ENCODE data around the gene KLHL17.

The KLHL17 gene

DNA sequence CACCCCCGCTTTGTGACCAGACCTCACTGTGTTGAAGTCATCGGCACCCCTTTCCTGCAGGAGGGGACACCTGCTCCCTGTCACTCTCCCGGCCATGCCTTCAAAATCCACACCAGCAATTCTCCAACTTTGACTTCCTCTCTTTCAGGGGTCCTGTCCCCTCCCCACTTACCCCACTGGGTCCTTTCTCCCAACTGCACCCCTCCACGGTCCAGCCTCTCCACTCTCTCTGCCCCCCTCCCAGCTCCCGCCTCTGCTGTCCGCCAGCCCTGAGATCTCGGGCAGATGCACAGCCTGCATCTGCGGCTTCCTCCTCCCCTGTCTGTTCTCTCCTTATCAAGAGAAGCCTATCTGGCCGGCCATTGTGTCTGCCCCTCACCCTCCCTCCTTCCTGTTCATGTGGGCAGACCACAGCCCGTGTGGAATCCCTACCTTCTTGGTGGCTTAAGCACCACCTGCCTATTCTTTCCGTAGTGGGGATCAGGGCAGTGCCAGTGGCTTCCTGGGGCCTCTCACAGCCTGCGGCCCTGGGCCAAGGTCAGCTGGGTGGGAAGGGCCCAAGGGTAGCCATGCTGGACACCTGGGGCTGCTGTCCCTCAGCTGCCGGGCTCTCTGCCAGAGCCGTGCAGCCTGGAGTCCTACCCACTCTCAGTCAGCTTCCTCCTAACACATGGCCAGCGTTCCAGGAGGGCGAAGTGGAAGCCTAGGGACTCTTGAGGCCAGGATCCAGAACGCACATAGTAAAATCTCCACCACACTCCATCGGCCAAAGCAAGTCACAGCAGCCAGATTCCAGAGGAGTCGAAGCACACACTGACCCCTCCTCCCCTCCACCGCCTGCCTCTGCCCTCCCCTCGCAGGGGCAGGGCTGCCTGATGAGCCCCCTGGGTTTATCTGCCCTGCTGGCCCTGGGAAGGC, 44.7 kb downstream of the KLHL17 start:
- Histone ChIP-seq H3K14ac (ENCODE audit: low read length) (peak overlapping the region; percentile 61), H3K79me1 (ENCODE audit: low read depth, low read length) (peaks cover 8% of the 10 kb centered on the region), H2BK5ac (ENCODE audit: low read length) (peak overlapping the region; percentile 19), H3K4me2 (ENCODE audit: insufficient read depth, low read length, poor library complexity, severe bottlenecking) (peak overlapping the region; percentile 26), H4K8ac (ENCODE audit: low read depth, low read length) (no peak overlapping the region), H2BK15ac (ENCODE audit: low read length) (peak overlapping the region; percentile 31), H2AK5ac (ENCODE audit: low read depth, low read length) (peak overlapping the region; percentile 13), H3K4me1 (ENCODE audit: control insufficient read depth in 2 of 2, insufficient read depth in 1 of 2, low read depth in 1 of 2, low read length in 2 of 2) (peaks cover 30 to 40% of the 10 kb centered on the region in 2 donors), H4K91ac (ENCODE audit: low read depth, low read length, poor library complexity) (no peak overlapping the region), H3K23ac (ENCODE audit: low read depth, low read length, poor library complexity) (peak overlapping the region; percentile 1), H3K27me3 (ENCODE audit: control insufficient read depth in 3 of 3, insufficient read depth in 3 of 3, low read depth in 1 of 3, low read length in 3 of 3) (peaks cover 0 to 3% (median 0%) of the 10 kb centered on the region in 3 experiments), H3K36me3 (replicated peaks in 1 of 2; ENCODE audit: control insufficient read depth in 2 of 2, insufficient read depth in 2 of 2, low read length in 2 of 2) (peaks cover 0 to 4% of the 10 kb centered on the region in 2 donors), H3K4ac (ENCODE audit: low read length) (no peak overlapping the region), H2BK12ac (ENCODE audit: low read length) (peak overlapping the region; percentile 5), H3K9me3 (replicated peaks in 1 of 2; ENCODE audit: control insufficient read depth in 2 of 2, insufficient read depth in 1 of 2, low read depth in 1 of 2, low read length in 2 of 2) (peaks cover 0 to 1% of the 10 kb centered on the region in 2 donors), H2BK120ac (ENCODE audit: low read depth, low read length) (no peak overlapping the region), H3K18ac (ENCODE audit: low read length) (peak overlapping the region; percentile 91), H2AFZ (ENCODE audit: low read length) (peak overlapping the region; percentile 68), H3K27ac (replicated peaks; ENCODE audit: low read length) (peak overlapping the region; percentile 73), H3K9ac (ENCODE audit: low read depth, low read length, poor library complexity) (peak overlapping the region; percentile 75), H3K4me3 (ENCODE audit: low read length in 2 of 2) (peak overlapping the region in 1 of 2 donors; percentile 38)
- no peak for DNase-seq (ENCODE audit: low spot score)
- no CpG with 5 or more reads among the region's 21 CpGs for WGBS, 2 donors (ENCODE audit: extremely low coverage in 2 of 2, insufficient read length in 2 of 2, insufficient replicate concordance in 1 of 2)

DNA sequence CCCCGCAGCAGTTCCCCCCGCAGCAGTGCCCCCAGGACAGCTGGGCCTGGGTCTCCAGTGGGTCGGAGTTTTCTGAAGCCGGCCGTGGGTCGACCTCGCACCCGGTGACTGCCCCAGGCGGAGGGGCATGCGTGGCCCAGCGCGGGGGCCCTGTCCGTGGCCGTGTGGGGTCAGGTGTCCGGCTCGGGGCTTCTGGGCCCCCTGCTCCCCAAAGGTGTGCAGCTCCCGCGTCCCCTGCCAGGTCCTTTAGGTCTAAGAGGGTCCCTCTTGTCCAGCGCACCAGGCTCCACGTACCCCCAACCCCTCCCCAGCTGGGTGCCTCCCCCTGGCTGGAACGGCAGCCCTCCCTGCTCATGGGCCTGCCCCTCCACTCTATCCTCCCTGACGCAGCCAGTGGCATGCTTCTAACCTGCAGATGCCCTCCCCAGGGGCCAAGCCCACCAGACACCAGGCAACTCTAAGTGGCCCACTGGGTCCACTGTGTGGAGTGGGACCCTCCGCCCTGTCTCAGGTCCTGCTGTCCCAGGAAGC, 45.5 kb downstream of the KLHL17 start:
- H3K9ac ChIP-seq (ENCODE audit: low read depth, low read length, poor library complexity), result peak overlapping the region; percentile 60
- H3K4me2 ChIP-seq (ENCODE audit: insufficient read depth, low read length, poor library complexity, severe bottlenecking), result peak overlapping the region; percentile 18
- no peak overlapping the region for H2AFZ ChIP-seq (ENCODE audit: low read length)
- peaks cover 30 to 39% of the 10 kb centered on the region in 2 donors for H3K4me1 ChIP-seq (ENCODE audit: control insufficient read depth in 2 of 2, insufficient read depth in 1 of 2, low read depth in 1 of 2, low read length in 2 of 2)
- no peak overlapping the region for H4K8ac ChIP-seq (ENCODE audit: low read depth, low read length)
- no peak overlapping the region for H2BK120ac ChIP-seq (ENCODE audit: low read depth, low read length)
- H4K91ac ChIP-seq (ENCODE audit: low read depth, low read length, poor library complexity), result no peak overlapping the region
- peaks cover 8% of the 10 kb centered on the region for H3K79me1 ChIP-seq (ENCODE audit: low read depth, low read length)
- H3K4ac ChIP-seq (ENCODE audit: low read length), result no peak overlapping the region
- peak overlapping the region; percentile 60 for H3K23ac ChIP-seq (ENCODE audit: low read depth, low read length, poor library complexity)
- peak overlapping the region; percentile 49 for H2BK15ac ChIP-seq (ENCODE audit: low read length)
- H2BK12ac ChIP-seq (ENCODE audit: low read length), result peak overlapping the region; percentile 58
- H3K27me3 ChIP-seq (ENCODE audit: control insufficient read depth in 3 of 3, insufficient read depth in 3 of 3, low read depth in 1 of 3, low read length in 3 of 3), result peaks cover 0 to 3% (median 0%) of the 10 kb centered on the region in 3 experiments
- no peak overlapping the region for H3K4me3 ChIP-seq (ENCODE audit: low read length in 2 of 2)
- peak overlapping the region; percentile 2 for H2BK5ac ChIP-seq (ENCODE audit: low read length)
- no peak for DNase-seq (ENCODE audit: low spot score)
- H3K27ac ChIP-seq (replicated peaks; ENCODE audit: low read length), result peak overlapping the region; percentile 73
- peak overlapping the region; percentile 29 for H3K18ac ChIP-seq (ENCODE audit: low read length)
- H3K36me3 ChIP-seq (replicated peaks in 1 of 2; ENCODE audit: control insufficient read depth in 2 of 2, insufficient read depth in 2 of 2, low read length in 2 of 2), result peaks cover 0 to 4% of the 10 kb centered on the region in 2 donors
- H3K9me3 ChIP-seq (replicated peaks in 1 of 2; ENCODE audit: control insufficient read depth in 2 of 2, insufficient read depth in 1 of 2, low read depth in 1 of 2, low read length in 2 of 2), result peaks cover 0 to 1% of the 10 kb centered on the region in 2 donors
- peak overlapping the region; percentile 13 for H2AK5ac ChIP-seq (ENCODE audit: low read depth, low read length)
- WGBS, 2 donors (ENCODE audit: extremely low coverage in 2 of 2, insufficient read length in 2 of 2, insufficient replicate concordance in 1 of 2), result no CpG with 5 or more reads among the region's 23 CpGs
- no peak overlapping the region for H3K14ac ChIP-seq (ENCODE audit: low read length)

DNA sequence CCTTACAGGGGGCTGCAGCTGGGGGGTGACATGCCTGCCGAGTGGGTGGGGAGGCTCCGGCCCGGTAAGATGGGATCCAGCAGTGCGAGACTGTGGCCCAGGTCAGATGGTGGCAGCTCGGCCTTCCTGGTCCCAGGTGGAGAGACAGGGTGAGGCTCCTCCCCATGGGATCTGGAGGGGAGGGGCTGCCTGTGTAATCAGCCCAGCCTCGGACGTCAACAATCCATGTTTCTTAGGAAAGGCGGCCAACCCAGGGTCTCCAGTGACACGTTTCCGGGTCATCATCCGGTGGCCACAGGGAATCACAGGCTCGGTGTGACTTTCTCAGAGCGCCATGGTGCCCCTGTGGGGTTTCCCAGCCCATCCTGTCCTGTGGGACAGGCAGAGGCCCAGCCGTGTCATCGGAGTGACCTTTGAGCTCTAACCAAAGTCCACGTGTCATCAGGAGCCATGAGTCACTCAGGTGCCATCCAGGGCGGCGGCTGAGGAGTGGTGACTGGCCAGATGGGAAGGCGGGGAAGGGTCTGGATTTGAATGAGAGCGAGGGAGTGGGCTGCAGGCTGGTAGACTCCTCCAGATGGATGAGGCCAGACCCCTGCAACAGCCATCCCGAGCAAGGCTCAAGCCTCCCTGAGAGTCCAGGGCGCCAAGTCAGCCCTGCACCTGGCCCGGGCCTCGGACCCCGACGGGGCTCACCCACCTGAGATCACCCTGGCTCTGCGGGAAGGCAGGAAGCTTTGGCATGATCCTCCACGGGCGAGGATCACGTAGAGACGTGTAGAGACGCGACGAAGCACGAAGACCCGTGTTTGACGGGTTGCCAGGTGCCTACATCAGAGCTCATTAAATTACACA, 46.1 kb downstream of the KLHL17 start:
- Histone ChIP-seq H2BK15ac (ENCODE audit: low read length) (peak overlapping the region; percentile 40), H3K4me3 (ENCODE audit: low read length in 2 of 2) (no peak overlapping the region), H4K91ac (ENCODE audit: low read depth, low read length, poor library complexity) (no peak overlapping the region), H2AK5ac (ENCODE audit: low read depth, low read length) (peak overlapping the region; percentile 13), H3K9ac (ENCODE audit: low read depth, low read length, poor library complexity) (no peak overlapping the region), H3K23ac (ENCODE audit: low read depth, low read length, poor library complexity) (peak overlapping the region; percentile 59), H3K4me1 (ENCODE audit: control insufficient read depth in 2 of 2, insufficient read depth in 1 of 2, low read depth in 1 of 2, low read length in 2 of 2) (peaks cover 30 to 37% of the 10 kb centered on the region in 2 donors), H3K18ac (ENCODE audit: low read length) (peak overlapping the region; percentile 31), H3K79me1 (ENCODE audit: low read depth, low read length) (peaks cover 8% of the 10 kb centered on the region), H3K4ac (ENCODE audit: low read length) (no peak overlapping the region), H3K27ac (replicated peaks; ENCODE audit: low read length) (no peak overlapping the region), H2BK12ac (ENCODE audit: low read length) (peak overlapping the region; percentile 18), H3K4me2 (ENCODE audit: insufficient read depth, low read length, poor library complexity, severe bottlenecking) (no peak overlapping the region), H3K14ac (ENCODE audit: low read length) (no peak overlapping the region), H3K9me3 (replicated peaks in 1 of 2; ENCODE audit: control insufficient read depth in 2 of 2, insufficient read depth in 1 of 2, low read depth in 1 of 2, low read length in 2 of 2) (peaks cover 0 to 2% of the 10 kb centered on the region in 2 donors), H2AFZ (ENCODE audit: low read length) (no peak overlapping the region), H4K8ac (ENCODE audit: low read depth, low read length) (no peak overlapping the region), H3K27me3 (ENCODE audit: control insufficient read depth in 3 of 3, insufficient read depth in 3 of 3, low read depth in 1 of 3, low read length in 3 of 3) (peaks cover 0 to 3% (median 0%) of the 10 kb centered on the region in 3 experiments), H2BK5ac (ENCODE audit: low read length) (peak overlapping the region; percentile 2), H2BK120ac (ENCODE audit: low read depth, low read length) (no peak overlapping the region), H3K36me3 (replicated peaks in 1 of 2; ENCODE audit: control insufficient read depth in 2 of 2, insufficient read depth in 2 of 2, low read length in 2 of 2) (peaks cover 0 to 4% of the 10 kb centered on the region in 2 donors)
- no peak for DNase-seq (ENCODE audit: low spot score)
- no CpG with 5 or more reads among the region's 37 CpGs for WGBS, 2 donors (ENCODE audit: extremely low coverage in 2 of 2, insufficient read length in 2 of 2, insufficient replicate concordance in 1 of 2)
